Thyroid gland (tissue), 4 donors: ENCODE data around the gene RHBDL1.

Experiments used
- CTCF ChIP-seq, 6 experiments: fragments of 200-600 bp in 3 of 6; fragments of 450-650 bp in 3 of 6; sonication (generic) in 3 of 6; IDR thresholded peaks; one replicate each; pipeline ENCODE4 v1.5.1; 2016 to 2019; ENCODE audit warnings: antibody characterized with exemption in 6 of 6, mild to moderate bottlenecking in 2 of 6, inconsistent platforms in 1 of 6, moderate library complexity in 1 of 6
- POLR2A ChIP-seq, 2 donors: fragments of 450-650 bp; IDR thresholded peaks; one replicate each; pipeline ENCODE4 v1.6.1; 2017; ENCODE audit warnings: antibody characterized with exemption in 2 of 2, mild to moderate bottlenecking in 2 of 2, moderate library complexity in 1 of 2

DNA sequence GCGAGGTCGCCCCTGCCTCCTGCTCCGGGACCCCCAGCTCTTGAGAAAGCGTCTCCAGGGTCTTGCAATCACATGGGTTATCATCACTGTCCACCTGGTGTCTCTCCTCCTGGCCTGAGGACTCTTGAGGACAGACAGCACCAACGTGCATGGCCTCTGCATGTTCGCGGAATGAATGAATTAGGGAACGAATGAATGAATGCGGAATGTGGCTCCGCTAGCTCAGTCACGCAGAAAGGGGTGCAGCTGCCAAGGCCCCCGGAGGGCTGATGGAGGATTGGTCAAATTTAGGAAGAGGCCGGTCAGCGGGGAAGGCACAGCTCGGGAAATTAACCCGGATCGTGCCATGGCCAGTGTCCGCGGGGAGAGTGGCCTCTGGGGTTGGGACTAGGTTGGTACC is 26.9 kb downstream of the RHBDL1 start:
- TF ChIP-seq CTCF (IDR thresholded peaks at IDR 0.05), result no peak
- no peak for TF ChIP-seq POLR2A (IDR thresholded peaks at IDR 0.05)
